GM03348 (cell line): ENCODE measurements around the gene CERS1.

Experiments used
- DNase-seq: peaks from one replicate; pipeline ENCODE4 v3.0.0; 2012; ENCODE audit warnings: low spot score

Gene CERS1

GRCh38 chr19:18898607-18899408, 2.9 kb upstream of the CERS1 start:
- no peak for DNase-seq

GRCh38 chr19:18898081-18898606, 2.2 kb upstream of the CERS1 start:
- no peak for DNase-seq

- DNase-seq, result no peak
These were observed 1.4 kb upstream of the CERS1 start for GRCh38 chr19:18897094-18898029.

- peak; percentile 41 for DNase-seq
These were observed 473 bp upstream of the CERS1 start for GRCh38 chr19:18896421-18896841.

GRCh38 chr19:18895038-18895823, 727 bp downstream of the CERS1 start:
- DNase-seq, result peak; percentile 65

- DNase-seq, result peak; percentile 46
These were observed 1.5 kb downstream of the CERS1 start for GRCh38 chr19:18894254-18895037.

- DNase-seq, result no peak
These were observed 2.2 kb downstream of the CERS1 start for GRCh38 chr19:18893587-18894253.

GRCh38 chr19:18889949-18890745, 5.8 kb downstream of the CERS1 start:
- DNase-seq, result no peak

GRCh38 chr19:18886972-18887371, 9.0 kb downstream of the CERS1 start:
- no peak for DNase-seq

- DNase-seq, result no peak
These were observed 12.2 kb downstream of the CERS1 start for GRCh38 chr19:18883526-18884304.

GRCh38 chr19:18881491-18881890, 14.5 kb downstream of the CERS1 start:
- DNase-seq, result no peak

- DNase-seq, result peak; percentile 50
These were observed 16.2 kb downstream of the CERS1 start for GRCh38 chr19:18879579-18880373.

- DNase-seq, result no peak
These were observed 16.9 kb downstream of the CERS1 start for GRCh38 chr19:18878858-18879578.

- no peak for DNase-seq
These were observed 17.7 kb downstream of the CERS1 start for GRCh38 chr19:18878058-18878797.

GRCh38 chr19:18876865-18877264, 19.1 kb downstream of the CERS1 start:
- DNase-seq, result no peak

GRCh38 chr19:18875726-18876125, 20.2 kb downstream of the CERS1 start:
- peak; percentile 70 for DNase-seq

- DNase-seq, result no peak
These were observed 24.4 kb downstream of the CERS1 start for GRCh38 chr19:18871543-18871942.
